Epithelial cell of prostate (primary cell): ENCODE data around the gene DDX10.
A peak's percentile ranks its signal among the peaks of the same experiment; 100 is the strongest.
"Not testable (repeated sequence)": the region's sequence is repeated elsewhere in the genome, so short reads cannot be mapped to it uniquely, and the experiment has no call there.

ENCODE experiments used
- DNase-seq: peaks from one replicate; pipeline ENCODE4 v3.0.0-alpha.2; 2011; ENCODE audit warnings: low read depth, low spot score
- H3K27ac ChIP-seq: fragments of 450-650 bp; 2 replicates; pipeline ENCODE4 v1.5.1; 2017; ENCODE audit warnings: mild to moderate bottlenecking

DDX10 gene

DNA sequence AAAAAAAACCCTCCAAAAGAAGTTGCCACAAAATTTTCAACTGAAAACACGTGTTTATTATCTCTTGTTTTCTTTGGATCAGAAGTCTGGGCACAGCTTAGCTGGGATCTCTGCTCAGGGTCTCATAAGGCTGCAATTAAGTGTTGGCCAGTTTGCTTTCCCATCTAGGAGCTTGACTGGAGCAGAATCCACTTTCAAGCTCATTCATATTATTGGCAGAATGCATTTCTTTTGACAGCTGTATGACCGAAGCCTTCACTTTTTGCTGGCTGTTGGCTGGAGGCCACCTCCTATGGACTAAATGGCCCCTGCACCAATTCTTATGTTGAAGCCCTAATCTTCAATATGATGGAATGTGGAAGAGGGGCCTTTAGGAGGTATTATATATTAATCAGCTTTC lies 139.6 kb downstream of the DDX10 start:
- no peak for DNase-seq
- H3K27ac ChIP-seq: no peak overlapping the region

DNA sequence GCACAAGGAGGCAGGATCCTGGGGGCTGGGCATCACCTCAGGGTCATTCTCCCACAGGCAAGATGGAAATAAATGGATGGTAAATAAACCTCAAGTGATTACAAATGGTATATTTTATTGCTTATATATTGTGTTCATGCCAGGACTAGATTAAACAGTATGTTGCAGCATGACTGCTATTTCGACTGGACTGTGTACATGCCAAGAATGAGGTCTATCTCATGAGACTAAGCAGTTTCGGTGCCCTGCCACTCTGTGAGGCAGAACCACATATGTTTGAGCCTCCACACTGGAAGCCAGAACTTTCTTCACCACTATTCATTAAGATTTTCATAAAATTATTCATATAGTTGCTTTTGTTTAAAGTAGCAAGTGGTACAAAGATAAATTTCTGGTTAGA lies 140.2 kb downstream of the DDX10 start:
- no peak overlapping the region for H3K27ac ChIP-seq
- no peak for DNase-seq

DNA sequence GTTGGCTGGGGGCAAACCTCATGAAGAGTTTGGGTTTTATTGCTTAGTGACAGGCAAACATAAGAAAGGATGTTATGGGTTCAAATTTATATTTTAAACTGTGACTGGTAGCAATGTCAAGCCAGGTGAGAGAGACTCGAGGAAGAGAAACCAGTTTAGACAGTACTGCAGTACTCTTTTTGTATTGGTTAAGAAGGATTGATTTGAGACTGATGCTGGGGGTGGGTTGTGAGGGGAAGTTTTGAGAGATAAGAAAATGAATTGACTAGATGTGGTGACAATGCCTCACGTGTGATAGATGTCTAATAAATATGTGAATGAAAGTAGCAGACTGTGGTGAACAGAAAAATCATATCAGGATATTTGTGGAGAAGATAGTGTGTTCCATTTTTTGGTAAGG lies 142.4 kb downstream of the DDX10 start:
- no peak for DNase-seq
- H3K27ac ChIP-seq: no peak overlapping the region

DNA sequence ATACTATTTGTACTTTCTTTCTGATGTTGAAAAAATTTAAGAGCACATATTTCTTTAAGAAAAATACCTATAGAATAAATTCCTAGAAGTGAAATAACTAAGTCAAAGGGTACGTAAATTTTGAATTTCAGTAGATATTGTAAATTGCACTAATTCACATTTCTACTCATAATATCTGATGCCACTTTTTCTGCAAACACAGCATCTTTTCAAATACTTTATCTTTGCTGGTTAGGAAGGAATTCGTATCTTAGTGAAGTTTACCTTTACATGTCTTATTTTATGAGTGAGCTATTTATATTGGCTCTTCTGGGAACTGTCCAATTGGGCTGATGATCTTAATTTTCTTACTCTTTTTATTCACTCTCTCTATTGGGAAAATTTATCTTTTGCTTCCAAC lies 148.2 kb downstream of the DDX10 start:
- H3K27ac ChIP-seq: no peak overlapping the region
- DNase-seq: no peak

DNA sequence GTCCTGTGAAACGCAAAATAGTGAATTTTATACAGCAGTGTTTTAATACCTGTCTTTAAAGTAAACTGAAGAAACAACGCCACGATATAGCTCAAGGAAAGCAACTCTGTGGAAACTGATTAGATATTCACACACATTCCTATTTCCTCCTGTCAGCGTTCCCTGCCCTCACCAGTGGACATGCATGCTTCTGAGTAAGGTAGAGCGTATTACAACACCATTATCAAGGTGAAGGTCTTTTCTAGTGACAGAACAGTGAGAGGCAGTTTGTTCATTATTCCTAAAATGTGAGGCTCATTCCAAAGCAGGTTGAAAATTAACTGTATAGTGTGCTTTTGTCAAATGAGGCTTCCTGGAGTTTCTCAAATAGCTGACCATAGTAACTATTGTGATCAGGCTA lies 153.1 kb downstream of the DDX10 start:
- H3K27ac ChIP-seq: no peak overlapping the region
- no peak for DNase-seq

DNA sequence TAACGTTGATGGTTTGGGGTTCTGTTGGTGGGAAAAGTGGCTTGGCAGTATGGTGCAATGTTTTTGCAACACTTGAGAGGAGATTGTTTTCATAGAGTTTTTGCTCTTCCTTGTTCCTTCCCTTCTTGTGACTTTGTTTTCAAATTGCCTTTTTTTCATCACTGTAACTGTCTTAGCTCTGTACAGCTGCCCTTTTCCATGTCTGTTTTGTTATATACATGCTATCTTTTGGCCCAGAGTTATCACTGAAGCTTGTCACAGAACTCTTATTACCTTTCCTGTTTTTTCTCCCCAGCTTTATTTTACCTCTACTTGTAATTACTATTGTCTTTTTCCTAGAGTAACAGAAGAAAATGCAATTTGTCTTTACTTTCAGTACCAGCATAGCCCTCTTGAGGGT lies 154.1 kb downstream of the DDX10 start:
- no peak overlapping the region for H3K27ac ChIP-seq

DNA sequence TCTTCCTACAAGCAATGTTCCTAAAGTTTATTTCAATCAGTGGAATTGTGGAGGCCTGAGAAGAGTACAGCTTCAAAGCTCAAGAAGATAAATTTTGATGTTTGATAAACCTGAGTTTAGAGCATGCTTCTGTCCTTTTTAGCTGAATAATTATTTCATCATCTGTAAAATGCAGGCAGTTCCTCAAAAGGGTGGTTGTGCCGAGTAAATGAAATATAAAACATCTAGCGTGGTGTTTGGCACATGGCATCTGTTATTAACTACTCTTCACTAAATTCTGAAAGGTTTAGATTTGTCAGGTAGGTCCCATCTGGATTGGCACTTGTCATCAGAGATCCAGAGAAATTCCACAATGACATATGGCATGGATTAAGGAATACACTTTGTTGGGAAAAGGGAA lies 155.1 kb downstream of the DDX10 start:
- H3K27ac ChIP-seq: no peak overlapping the region
- no peak for DNase-seq

More for the DNA sequence above, 154.1 kb downstream of the DDX10 start:
- no peak for DNase-seq

DNA sequence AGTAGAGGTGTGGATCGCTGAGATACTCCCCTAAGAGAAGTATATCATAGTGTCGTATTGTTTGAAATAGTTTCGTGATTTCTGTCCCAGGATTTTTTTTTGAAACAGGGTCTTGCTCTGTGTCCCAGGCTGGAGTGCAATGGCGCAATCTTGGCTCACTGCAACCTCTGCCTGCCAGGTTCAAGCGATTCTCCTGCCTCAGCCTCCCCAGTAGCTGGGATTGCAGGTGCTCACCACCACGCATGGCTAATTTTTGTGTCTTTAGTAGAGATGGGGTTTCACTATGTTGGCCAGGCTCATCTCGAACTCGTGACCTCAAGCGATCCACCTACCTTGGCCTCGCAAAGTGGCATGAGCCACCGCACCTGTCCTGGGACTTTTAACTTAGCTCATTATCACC lies 159.1 kb downstream of the DDX10 start:
- H3K27ac ChIP-seq, DNase-seq: not testable (repeated sequence)

DNA sequence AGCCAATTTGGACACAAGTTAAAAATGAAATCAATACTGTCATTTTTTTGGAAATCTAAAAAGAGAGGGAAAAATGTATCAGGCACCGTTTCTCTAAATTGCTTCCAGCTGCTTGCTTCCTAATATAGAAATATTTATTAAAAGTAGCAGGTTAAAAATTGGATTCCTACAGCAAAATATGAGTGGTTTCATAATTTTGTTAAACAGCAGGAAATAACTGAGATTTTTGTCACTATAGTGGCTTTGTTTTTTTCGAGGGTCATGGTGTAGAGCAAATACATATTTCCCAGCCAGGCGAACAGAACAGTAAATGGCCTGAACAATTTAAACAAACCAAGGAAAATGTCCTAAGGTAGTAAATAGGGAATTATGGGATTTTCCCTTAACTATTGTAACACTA lies 159.7 kb downstream of the DDX10 start:
- DNase-seq: no peak
- no peak overlapping the region for H3K27ac ChIP-seq

DNA sequence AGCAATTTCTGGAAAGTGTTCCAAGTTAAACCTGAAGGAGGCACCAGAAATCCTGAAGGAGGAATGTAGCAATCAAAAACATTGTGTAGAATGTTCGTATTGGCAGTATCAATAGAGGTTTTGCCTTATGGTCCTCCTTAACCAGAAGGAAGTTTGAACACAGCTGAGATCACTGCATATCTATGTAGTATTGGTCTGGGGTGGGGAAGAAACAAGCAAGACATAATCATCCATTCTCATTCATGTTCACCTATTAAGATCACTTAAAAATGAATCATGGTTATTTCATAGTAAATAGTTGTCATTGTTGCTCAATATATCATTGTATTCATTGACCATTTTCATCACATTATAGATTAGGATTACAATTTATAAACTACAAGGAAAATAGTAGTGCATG lies 160.5 kb downstream of the DDX10 start:
- peak overlapping the region; percentile 23 for H3K27ac ChIP-seq
- peak; percentile 10 for DNase-seq

DNA sequence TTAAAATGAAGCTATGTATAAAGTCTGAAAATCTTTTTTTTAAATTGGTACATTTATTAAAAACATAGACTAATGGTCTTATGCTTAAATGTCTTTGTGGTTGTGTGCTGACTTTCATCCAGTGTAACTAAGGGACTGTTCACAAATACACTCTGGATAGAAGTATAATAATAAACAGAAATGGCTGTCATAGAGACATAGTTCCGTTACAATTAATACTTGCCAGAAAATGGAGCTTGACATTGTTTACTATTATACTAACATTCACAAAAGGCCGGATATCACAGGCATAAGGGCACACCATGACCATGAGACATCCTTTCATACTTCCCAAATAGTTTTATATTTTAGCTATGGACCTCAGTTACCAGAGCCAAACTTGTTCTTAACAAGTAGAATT lies 161.3 kb downstream of the DDX10 start:
- DNase-seq: no peak
- no peak overlapping the region for H3K27ac ChIP-seq

DNA sequence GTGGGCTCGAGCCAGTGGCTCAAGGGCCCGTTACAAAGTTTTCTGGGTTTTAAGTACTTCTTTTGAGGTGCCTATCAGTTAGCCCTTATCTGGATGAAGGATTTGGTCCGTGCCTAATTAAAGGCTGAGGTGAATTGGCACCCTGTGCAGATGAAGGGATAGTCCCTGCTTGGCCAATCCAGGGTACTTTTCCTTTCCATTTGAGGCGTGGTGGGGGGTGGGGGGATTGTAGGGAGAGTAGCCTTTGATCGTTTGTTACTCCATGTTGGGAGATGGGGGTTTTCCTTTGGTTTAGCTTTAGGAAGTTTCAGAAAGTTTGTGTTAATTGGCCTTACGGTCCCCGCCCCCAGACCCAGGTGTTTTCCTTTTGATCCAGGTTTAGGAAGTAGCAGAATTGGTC lies 170.8 kb downstream of the DDX10 start:
- DNase-seq: no peak
- no peak overlapping the region for H3K27ac ChIP-seq

DNA sequence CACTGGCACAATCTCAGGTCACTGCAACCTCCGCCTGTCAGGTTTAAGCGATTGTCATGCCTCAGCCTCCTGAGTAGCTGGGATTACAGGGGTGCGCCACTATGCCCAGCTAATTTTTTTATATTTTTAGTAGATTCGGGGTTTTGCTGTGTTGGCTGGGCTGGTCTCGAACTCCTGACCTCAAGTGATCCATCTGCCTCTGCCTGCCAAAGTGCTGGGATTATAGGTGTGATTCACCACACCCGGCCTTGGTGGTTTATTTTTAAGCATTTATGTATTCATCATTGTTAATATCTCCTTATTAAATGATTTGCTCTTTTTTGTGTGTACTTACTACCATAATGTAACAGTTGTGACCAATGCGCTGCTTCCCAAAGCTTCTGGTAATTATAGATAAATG lies 171.7 kb downstream of the DDX10 start:
- no peak for DNase-seq
- H3K27ac ChIP-seq: no peak overlapping the region

DNA sequence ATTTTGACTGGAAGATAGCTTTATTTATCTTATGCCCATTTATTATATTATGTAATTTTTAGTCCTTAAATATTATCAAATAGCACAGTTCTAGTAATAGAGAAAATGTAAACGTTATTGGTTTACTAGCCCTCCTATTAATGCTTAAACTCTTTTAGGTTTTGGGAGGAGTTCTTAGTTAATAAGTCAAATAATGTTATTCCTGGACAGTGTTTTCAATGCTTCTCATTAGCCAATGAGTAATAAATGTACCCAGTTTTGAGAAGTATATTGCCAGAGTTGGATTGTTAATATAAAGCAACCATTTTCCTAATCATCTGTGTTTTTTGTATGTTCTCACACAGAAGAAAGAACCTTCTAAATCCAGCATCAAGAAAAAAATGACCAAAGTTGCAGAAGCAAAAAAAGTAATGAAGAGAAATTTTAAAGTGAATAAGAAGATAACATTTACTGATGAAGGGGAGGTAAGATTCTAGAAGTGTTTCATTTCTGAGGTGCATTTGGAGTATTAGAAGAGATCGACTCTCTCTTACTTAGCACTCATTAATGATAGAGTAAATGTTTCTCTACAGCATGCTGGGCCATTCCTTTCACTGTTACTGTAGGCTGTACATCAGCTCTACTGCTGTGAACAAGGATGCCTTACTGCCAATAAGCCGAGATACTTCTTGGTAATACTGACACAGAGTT lies 173.4 kb downstream of the DDX10 start:
- H3K27ac ChIP-seq: no peak overlapping the region
- DNase-seq: no peak

DNA sequence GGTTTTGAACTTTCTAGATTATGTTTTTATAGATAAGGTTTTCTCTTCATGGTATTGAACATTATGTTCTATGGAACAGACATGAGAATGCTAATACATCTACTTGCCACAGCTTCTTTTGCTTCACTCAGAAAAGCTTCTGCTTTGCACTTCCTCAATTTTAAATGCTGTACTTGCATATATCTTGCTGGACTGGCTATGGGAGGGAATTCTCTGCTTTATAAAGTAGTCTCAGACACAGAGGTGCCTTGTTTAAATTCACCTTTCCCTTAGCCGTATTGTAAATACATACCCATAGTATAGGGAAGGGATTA lies 173.9 kb downstream of the DDX10 start:
- H3K27ac ChIP-seq: no peak overlapping the region
- no peak for DNase-seq

DNA sequence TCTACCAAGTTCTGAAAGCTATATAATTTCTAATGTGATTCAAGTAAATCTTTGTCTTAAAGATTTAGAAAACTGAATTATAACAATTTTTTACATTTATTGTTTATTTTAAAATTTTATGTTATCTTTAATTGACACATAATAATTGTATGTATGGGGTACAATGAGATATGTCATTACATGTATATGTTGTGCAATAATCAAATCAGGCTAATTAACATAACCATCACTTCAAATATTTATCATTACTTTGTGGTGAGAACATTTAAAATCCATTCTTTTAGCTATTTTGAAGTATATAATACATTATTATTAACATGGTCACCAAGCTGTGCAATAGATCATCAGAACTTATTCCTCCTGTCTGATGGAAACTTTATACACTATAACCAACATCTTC lies 181.1 kb downstream of the DDX10 start:
- no peak overlapping the region for H3K27ac ChIP-seq
- DNase-seq: no peak

DNA sequence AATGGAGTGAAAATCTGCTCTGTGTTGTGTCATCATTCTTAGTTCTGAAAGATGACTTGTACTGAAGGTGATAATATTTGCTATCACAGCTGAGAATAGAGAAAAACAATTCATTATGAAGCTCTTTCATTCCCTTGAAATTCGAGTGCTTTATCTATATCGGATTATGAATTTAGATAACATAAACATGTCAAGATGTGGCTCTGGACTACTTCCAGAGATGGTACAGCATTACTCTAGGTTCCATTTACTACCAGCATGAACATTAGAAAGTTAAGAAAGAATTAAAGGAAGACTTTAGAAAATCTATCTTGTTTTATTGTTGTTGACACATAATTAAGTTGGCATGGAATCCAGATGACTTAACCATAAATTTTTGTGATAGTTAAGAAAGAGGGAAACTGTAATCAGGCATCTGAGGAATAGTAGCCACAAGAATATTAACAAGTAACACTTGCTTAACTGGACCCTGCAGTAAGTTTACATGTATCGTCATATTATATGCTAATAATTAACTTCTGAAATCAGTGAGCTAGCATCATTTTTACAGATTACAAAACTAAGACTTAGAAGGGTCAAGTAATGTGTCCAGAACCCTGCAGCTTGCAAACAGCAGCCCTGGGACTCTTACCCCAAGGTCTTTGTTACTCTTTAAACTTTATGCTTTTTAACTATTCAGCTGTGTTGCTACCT lies 182.6 kb downstream of the DDX10 start:
- no peak overlapping the region for H3K27ac ChIP-seq
- no peak for DNase-seq

DNA sequence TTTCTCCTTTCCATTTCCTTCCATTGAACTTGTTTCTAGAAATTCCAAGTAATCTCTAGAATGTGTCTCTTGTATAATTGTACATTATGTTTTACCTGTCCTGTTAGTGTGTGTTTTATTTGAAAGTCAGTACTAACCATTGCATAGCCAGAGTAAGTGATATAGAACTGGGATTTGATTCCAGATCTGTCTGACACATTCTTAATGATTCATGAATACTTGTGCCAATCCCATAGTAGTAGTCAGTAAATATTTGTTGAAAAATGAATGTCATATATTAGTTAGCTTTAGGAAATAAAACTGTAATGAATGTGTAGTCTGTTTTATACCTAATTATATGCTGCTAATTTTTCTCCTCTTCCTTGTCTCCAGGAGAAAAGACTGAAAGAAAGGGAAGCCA lies 186.9 kb downstream of the DDX10 start:
- no peak overlapping the region for H3K27ac ChIP-seq
- DNase-seq: no peak

DNA sequence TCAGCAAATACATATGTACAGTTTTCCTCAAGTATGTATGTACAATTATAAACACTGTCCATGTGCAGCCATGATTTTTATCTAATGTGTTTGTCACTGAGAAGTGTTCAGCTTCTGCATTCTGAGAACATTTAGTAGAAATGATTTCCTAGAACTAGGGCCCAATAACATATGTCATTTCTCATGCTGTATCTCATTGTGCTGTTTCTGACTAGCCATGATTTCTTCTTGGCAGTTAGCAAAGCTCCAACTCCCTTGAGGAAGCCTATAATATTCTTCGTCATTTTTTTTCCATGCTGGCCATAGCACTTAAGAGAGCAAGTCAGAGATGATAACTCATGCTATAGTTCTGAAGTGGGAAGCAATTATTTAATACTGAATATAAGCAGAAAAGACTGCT lies 187.8 kb downstream of the DDX10 start:
- H3K27ac ChIP-seq: no peak overlapping the region
- no peak for DNase-seq

DNA sequence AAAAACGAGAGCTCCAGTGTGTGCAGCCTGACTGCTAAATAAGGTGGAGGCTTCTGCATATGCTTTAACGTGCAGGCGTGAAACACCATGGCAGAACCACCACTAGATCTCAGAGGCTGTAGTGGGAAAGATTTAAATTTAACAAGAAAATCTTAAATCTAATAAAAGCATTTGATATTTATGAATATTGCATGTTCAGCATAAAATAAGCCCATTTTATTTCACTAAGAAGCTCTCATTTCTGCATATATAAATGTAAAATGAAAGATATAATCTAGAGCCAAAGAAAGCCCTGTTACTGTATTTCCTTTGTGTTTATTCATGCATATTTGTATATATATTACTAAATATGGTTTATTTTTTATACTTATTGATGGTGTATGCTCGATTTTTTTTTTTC lies 188.3 kb downstream of the DDX10 start:
- no peak overlapping the region for H3K27ac ChIP-seq
- no peak for DNase-seq

DNA sequence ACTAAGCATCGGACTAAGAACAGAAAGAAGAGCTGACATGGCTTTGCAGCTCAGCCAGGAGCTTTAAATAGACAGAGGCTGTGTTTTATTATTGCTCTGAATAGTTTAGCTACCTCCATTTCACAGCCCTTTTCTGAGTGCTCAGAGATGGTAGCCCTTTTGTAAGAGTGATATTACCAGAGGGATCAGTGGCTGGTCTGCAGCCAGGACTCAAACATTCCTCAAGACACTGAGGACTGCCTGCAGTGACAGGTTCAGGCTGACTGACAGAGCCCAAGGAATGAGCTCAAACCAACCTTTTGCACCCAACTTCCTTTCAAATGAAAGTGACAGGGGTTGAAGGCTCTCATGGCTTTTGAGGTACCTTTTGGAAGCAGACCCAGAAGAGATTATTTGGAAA lies 189.0 kb downstream of the DDX10 start:
- no peak overlapping the region for H3K27ac ChIP-seq
- no peak for DNase-seq

DNA sequence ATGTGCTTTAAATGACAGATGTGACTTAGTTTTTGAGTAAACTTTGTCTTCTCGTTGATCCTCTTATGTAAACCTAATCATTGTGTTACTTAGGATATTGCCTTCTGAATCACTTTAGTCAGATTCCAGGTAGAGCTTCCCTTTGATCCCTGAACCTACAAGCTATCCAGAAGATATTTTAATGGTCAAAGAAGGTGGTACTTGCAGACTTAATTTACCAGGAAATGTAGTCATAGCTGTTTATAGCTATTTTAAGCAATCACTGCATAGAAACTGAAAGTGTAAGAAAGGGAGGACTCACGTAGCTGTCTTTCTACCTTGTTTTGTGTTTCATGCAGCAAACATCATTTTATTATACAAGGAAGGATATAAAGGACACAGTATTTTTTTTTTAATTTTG lies 189.5 kb downstream of the DDX10 start:
- no peak overlapping the region for H3K27ac ChIP-seq
- no peak for DNase-seq
